Panc1 (cell line): ENCODE data around the gene AHCY.

Experiments used
- POLR2AphosphoS5 ChIP-seq: IDR thresholded peaks from 2 replicates; pipeline ENCODE4 v1.6.1; 2012; ENCODE audit warnings: mild to moderate bottlenecking, low read depth, low read length, moderate library complexity
- REST ChIP-seq, 2 experiments: IDR thresholded peaks; 2 replicates each; pipeline ENCODE4 v1.6.1; 2011 to 2012; ENCODE audit warnings: low read depth in 2 of 2, control low read depth in 1 of 2, low read length in 1 of 2, mild to moderate bottlenecking in 1 of 2, moderate library complexity in 1 of 2; ENCODE audit not compliant: insufficient read depth in 1 of 2
- SIN3A ChIP-seq: IDR thresholded peaks from 2 replicates; pipeline ENCODE4 v1.6.1; 2012; ENCODE audit warnings: low read depth, mild to moderate bottlenecking, low read length, moderate library complexity, borderline replicate concordance; ENCODE audit not compliant: insufficient read depth
- TCF7L2 ChIP-seq: IDR thresholded peaks from 2 replicates; pipeline ENCODE4 v1.6.1; 2011; ENCODE audit warnings: mild to moderate bottlenecking, low read depth, low read length, inconsistent platforms
- TF ChIP-seq, protein P1 (sequence below): fragments of 450-650 bp; IDR thresholded peaks from 2 replicates; pipeline ENCODE4 v1.5.1; 2017; ENCODE audit warnings: mild to moderate bottlenecking

DNA sequence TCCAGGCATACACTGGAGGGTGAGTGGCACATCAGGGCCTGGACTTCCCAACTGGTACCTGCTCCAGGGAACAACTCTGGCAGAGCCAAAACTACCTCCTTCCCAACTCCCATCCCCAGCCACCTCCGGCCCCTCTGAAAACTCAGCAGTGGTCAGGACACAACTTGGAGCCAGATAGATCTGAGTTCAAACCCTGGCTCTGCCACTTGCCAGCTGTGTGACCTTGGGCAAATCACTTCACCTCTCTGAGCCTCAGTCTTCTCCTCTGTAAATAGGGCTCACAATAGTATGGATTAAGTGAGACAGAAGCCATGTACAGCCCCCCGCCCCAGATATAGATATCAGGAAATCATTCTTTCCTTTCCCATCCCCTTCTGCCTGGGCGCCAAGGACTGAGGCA, 10.7 kb downstream of the AHCY start:
- TF ChIP-seq, protein P1, sequence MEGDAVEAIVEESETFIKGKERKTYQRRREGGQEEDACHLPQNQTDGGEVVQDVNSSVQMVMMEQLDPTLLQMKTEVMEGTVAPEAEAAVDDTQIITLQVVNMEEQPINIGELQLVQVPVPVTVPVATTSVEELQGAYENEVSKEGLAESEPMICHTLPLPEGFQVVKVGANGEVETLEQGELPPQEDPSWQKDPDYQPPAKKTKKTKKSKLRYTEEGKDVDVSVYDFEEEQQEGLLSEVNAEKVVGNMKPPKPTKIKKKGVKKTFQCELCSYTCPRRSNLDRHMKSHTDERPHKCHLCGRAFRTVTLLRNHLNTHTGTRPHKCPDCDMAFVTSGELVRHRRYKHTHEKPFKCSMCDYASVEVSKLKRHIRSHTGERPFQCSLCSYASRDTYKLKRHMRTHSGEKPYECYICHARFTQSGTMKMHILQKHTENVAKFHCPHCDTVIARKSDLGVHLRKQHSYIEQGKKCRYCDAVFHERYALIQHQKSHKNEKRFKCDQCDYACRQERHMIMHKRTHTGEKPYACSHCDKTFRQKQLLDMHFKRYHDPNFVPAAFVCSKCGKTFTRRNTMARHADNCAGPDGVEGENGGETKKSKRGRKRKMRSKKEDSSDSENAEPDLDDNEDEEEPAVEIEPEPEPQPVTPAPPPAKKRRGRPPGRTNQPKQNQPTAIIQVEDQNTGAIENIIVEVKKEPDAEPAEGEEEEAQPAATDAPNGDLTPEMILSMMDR = no peak
- no peak for TF ChIP-seq REST (IDR thresholded peaks at IDR 0.05; ENCODE audit: insufficient read depth in 1 of 2, low read depth in 2 of 2, low read length in 1 of 2)
- TF ChIP-seq POLR2AphosphoS5 = no peak
- TF ChIP-seq SIN3A = no peak
- no peak for TF ChIP-seq TCF7L2
